OCI-LY7 (cell line): ENCODE measurements around the gene RPS6KA5. TPM values are rescaled to one million over a fixed set of nuclear protein-coding genes. Genes with fewer than 3 reads are reported as not detected.
A peak's percentile ranks its signal among the peaks of the same experiment; 100 is the strongest.

ENCODE experiments used
- BruUV-seq: library from RNA; stranded (reverse); fragments of 400-500 nt; replicated peaks from 2 replicates; lab custom pipeline; 2021; lab: Mats Ljungman, UMichigan
- CTCF ChIA-PET: fragments of 300-600 bp; sonication (Branson Sonifier 250); formaldehyde crosslinking; loops from one replicate; lab custom pipeline; 2022; ENCODE audit warnings: antibody characterized with exemption; ENCODE audit not compliant: unreplicated experiment; lab: Charles Lee
- POLR2A ChIA-PET: fragments of 300-600 bp; sonication (Branson Sonifier 250); formaldehyde crosslinking; loops from one replicate; lab custom pipeline; 2022; ENCODE audit warnings: antibody characterized with exemption; lab: Charles Lee
- DNase-seq: peaks from one replicate; pipeline ENCODE4 v3.0.0-alpha.2; 2015; ENCODE audit warnings: low spot score
- H2AFZ ChIP-seq: fragments of 200-600 bp; sonication (generic), shearing (Covaris generic); 2 replicates; pipeline ENCODE4 v1.6.1; 2014; ENCODE audit warnings: mild to moderate bottlenecking, antibody characterized with exemption, low read length, moderate library complexity
- H3K27ac ChIP-seq: fragments of 200-600 bp; sonication (generic); 2 replicates; pipeline ENCODE4 v1.5.1; 2014; ENCODE audit warnings: mixed run types, low read depth, mild to moderate bottlenecking, moderate library complexity, low read length, inconsistent platforms; ENCODE audit not compliant: poor library complexity, severe bottlenecking
- H3K36me3 ChIP-seq: fragments of 200-600 bp; sonication (generic); 2 replicates; pipeline ENCODE4 v1.6.1; 2014; ENCODE audit warnings: mild to moderate bottlenecking, antibody characterized with exemption, low read length, moderate library complexity, mixed read lengths; ENCODE audit not compliant: insufficient read depth
- H3K4me1 ChIP-seq: fragments of 200-600 bp; sonication (generic); 2 replicates; pipeline ENCODE4 v1.5.1; 2014; ENCODE audit warnings: mild to moderate bottlenecking, low read length; ENCODE audit not compliant: insufficient read depth, poor library complexity, severe bottlenecking
- H3K4me2 ChIP-seq: fragments of 200-600 bp; sonication (generic); 2 replicates; pipeline ENCODE4 v1.6.1; 2014; ENCODE audit warnings: mild to moderate bottlenecking, low read length
- H3K4me3 ChIP-seq: fragments of 200-600 bp; sonication (generic); 2 replicates; pipeline ENCODE4 v1.5.1; 2014; ENCODE audit warnings: mild to moderate bottlenecking, low read depth, low read length; ENCODE audit not compliant: poor library complexity, severe bottlenecking
- H3K79me2 ChIP-seq: fragments of 200-600 bp; sonication (generic); 2 replicates; pipeline ENCODE4 v1.6.1; 2016; ENCODE audit warnings: low read depth, mild to moderate bottlenecking, low read length, moderate library complexity, mixed read lengths; ENCODE audit not compliant: insufficient read depth
- H3K9me2 ChIP-seq: fragments of 200-600 bp; sonication (generic); 2 replicates; pipeline ENCODE4 v1.6.1; 2016; ENCODE audit warnings: mild to moderate bottlenecking, low read length, mixed read lengths; ENCODE audit not compliant: insufficient read depth
- H3K9me3 ChIP-seq: fragments of 200-600 bp; sonication (generic); 2 replicates; pipeline ENCODE4 v1.6.1; 2014; ENCODE audit warnings: mild to moderate bottlenecking, mixed run types, low read length, mixed read lengths
- H4K20me1 ChIP-seq: fragments of 200-600 bp; sonication (generic); 2 replicates; pipeline ENCODE4 v1.6.1; 2014; ENCODE audit warnings: mild to moderate bottlenecking, antibody characterized with exemption, low read length, moderate library complexity, mixed read lengths; ENCODE audit not compliant: insufficient read depth
- EZH2phosphoT487 ChIP-seq: fragments of 200-600 bp; sonication (generic); IDR thresholded peaks from 2 replicates; pipeline ENCODE4 v1.6.1; 2018; ENCODE audit warnings: low read depth, borderline replicate concordance, mild to moderate bottlenecking, mixed run types, antibody characterized with exemption, low read length, moderate library complexity, mixed read lengths
- intact Hi-C: fragments of 100-400 bp; cut with micrococcal nuclease; formaldehyde crosslinking; loops from one replicate; pipeline ENCODE4 v1.10.0; 2022; ENCODE audit not compliant: unreplicated experiment
- total RNA-seq, 2 experiments: library from RNA; depleted of rRNA in 1 of 2; stranded (reverse); fragments of >200 nt in 1 of 2; shearing (Covaris generic) in 1 of 2; gene quantifications; 2 replicates each; pipeline ENCODE4 v1.2.3, GENCODE V29; 2014 to 2022
- TF ChIP-seq, protein P1 (sequence below): fragments of 200-600 bp; sonication (generic); conservative IDR thresholded peaks from 2 replicates; pipeline ENCODE4 v1.5.1; 2014; ENCODE audit warnings: mild to moderate bottlenecking, antibody characterized with exemption, low read length, moderate library complexity, mixed read lengths

RPS6KA5 gene
- total RNA-seq, 2 experiments from 2014 or later = 9.6 to 12.7 TPM

DNA sequence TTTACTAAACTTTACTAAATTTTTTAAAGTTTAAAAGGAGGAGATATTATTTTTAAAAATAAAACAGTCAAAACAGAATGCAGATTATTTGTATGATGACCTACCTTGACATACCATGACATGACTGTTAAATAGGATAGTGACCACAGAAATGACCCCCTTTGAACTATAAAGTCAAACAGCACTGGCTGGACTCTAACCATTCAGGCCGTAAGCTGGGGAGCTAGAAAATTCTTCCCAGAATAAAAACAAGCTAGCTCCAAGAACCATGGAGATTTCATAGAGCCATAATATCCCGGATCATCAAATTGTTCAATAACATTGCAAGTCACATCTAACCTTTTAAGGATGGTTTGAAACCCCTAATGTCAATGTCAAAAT lies 50.3 kb downstream of the RPS6KA5 start:
- peaks cover 23% of the 10 kb centered on the region for H3K4me1 ChIP-seq
- H3K36me3 ChIP-seq = no peaks in the 10 kb centered on the region
- no peak overlapping the region for H2AFZ ChIP-seq
- peak overlapping the region; percentile 55 for H3K4me2 ChIP-seq
- POLR2A ChIA-PET = interaction anchor here (0.6 to 1.4 kb wide), 5 partner anchors 13 to 163 kb away, joined by 3 to 4 read pairs (median 4); no protein-coding TSS in a partner anchor
- H3K9me2 ChIP-seq = no peaks in the 10 kb centered on the region
- no TSS peak for BruUV-seq
- no peak for DNase-seq
- H3K79me2 ChIP-seq = no peaks in the 10 kb centered on the region
- H3K9me3 ChIP-seq = no peaks in the 10 kb centered on the region
- peaks cover 5% of the 10 kb centered on the region; the same call in 1 of the 2 replicates for H4K20me1 ChIP-seq
- CTCF ChIA-PET = no interaction called here
- TF ChIP-seq, protein P1, sequence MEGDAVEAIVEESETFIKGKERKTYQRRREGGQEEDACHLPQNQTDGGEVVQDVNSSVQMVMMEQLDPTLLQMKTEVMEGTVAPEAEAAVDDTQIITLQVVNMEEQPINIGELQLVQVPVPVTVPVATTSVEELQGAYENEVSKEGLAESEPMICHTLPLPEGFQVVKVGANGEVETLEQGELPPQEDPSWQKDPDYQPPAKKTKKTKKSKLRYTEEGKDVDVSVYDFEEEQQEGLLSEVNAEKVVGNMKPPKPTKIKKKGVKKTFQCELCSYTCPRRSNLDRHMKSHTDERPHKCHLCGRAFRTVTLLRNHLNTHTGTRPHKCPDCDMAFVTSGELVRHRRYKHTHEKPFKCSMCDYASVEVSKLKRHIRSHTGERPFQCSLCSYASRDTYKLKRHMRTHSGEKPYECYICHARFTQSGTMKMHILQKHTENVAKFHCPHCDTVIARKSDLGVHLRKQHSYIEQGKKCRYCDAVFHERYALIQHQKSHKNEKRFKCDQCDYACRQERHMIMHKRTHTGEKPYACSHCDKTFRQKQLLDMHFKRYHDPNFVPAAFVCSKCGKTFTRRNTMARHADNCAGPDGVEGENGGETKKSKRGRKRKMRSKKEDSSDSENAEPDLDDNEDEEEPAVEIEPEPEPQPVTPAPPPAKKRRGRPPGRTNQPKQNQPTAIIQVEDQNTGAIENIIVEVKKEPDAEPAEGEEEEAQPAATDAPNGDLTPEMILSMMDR = no peak
- TF ChIP-seq EZH2phosphoT487 = no peak
- intact Hi-C loops = no loop called here
- H3K27ac ChIP-seq = peak overlapping the region; percentile 54
- H3K4me3 ChIP-seq = no peak overlapping the region

DNA sequence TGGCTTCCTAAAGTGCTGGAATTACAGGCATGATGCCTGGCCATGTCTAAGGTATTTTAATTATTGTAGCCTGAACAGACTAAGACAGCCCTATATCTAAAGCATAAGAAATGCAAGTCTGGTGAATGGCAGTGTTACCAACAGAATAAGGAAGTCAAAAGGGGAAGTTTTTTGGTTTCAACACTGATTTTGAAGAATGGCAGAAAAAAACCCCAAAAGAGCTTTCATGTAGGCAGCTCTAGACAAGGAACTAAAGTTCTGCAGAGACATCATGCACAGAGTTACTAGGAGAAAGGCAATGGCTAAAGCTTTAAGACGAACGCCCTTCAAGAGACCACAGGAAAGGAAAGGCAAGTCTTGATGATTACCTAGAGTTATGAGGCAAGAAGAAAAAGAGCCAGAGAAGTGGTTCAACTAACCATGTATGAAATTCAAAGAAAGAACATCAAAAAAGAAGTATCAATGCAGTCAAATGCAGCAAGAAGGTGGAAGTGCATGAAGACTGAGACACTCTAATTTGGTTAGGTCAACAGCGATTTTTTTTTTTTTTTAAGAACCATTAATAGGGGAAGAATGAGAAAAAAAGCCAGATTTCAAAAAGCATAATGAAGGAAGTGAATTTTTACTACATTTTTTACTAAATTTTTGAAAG lies 50.8 kb downstream of the RPS6KA5 start:
- H3K36me3 ChIP-seq = no peaks in the 10 kb centered on the region
- peaks cover 23% of the 10 kb centered on the region for H3K4me1 ChIP-seq
- H3K9me3 ChIP-seq = no peaks in the 10 kb centered on the region
- no peaks in the 10 kb centered on the region for H3K9me2 ChIP-seq
- DNase-seq = peak; percentile 94
- peak overlapping the region; percentile 4; the same call in 1 of the 2 replicates for H2AFZ ChIP-seq
- H3K27ac ChIP-seq = peak overlapping the region; percentile 54
- POLR2A ChIA-PET = interaction anchor here (0.7 to 1.4 kb wide), 4 partner anchors 11 to 53 kb away, joined by 4 read pairs; no protein-coding TSS in a partner anchor
- no peak for TF ChIP-seq EZH2phosphoT487
- TF ChIP-seq, protein P1 = no peak
- BruUV-seq = no TSS peak
- H3K79me2 ChIP-seq = no peaks in the 10 kb centered on the region
- H3K4me2 ChIP-seq = peak overlapping the region; percentile 55
- peaks cover 5% of the 10 kb centered on the region; the same call in 1 of the 2 replicates for H4K20me1 ChIP-seq
- CTCF ChIA-PET = no interaction called here
- peak overlapping the region; percentile 14 for H3K4me3 ChIP-seq
- intact Hi-C loops = no loop called here
